ENCODE measurements around the gene MYCBP2. TPM values are rescaled to one million over a fixed set of nuclear protein-coding genes. Genes with fewer than 3 reads are reported as not detected.
"Not testable (repeated sequence)": the region's sequence is repeated elsewhere in the genome, so short reads cannot be mapped to it uniquely, and the experiment has no call there.

Gene MYCBP2
- total RNA-seq, 1 donor from 2014 or later = 75.4 TPM

- Mint-ChIP-seq H3K9me3 (no peaks in the 10 kb centered on the region), H3K36me3 (ENCODE audit: low read depth) (peaks cover 8% of the 10 kb centered on the region), H3K4me3 (no peak overlapping the region), H3K27me3 (ENCODE audit: low read depth) (no peaks in the 10 kb centered on the region), H3K4me1 (no peaks in the 10 kb centered on the region), H3K27ac (ENCODE audit: unreplicated experiment) (no peak overlapping the region)
- no peak for DNase-seq (ENCODE audit: low read depth, low spot score)
- no peak for TF ChIP-seq CTCF (conservative IDR thresholded peaks at IDR 0.05)
Observed at GRCh38 chr13:77219401-77219800, 107.5 kb downstream of the MYCBP2 start.

- H3K27me3 Mint-ChIP-seq (ENCODE audit: low read depth) = no peaks in the 10 kb centered on the region
Observed at GRCh38 chr13:77218274-77218673, 108.6 kb downstream of the MYCBP2 start.

GRCh38 chr13:77215543-77215942, 111.4 kb downstream of the MYCBP2 start:
- no peak for DNase-seq (ENCODE audit: low read depth, low spot score)
- Mint-ChIP-seq H3K27me3 (ENCODE audit: low read depth) (no peaks in the 10 kb centered on the region), H3K27ac (ENCODE audit: unreplicated experiment) (no peak overlapping the region), H3K9me3 (no peaks in the 10 kb centered on the region), H3K4me3 (no peak overlapping the region), H3K4me1 (no peaks in the 10 kb centered on the region), H3K36me3 (ENCODE audit: low read depth) (peaks cover 3% of the 10 kb centered on the region)
- TF ChIP-seq CTCF (conservative IDR thresholded peaks at IDR 0.05) = no peak

More at GRCh38 chr13:77218274-77218673, 108.6 kb downstream of the MYCBP2 start:
- DNase-seq (ENCODE audit: low read depth, low spot score) = no peak
- no peak for TF ChIP-seq CTCF (conservative IDR thresholded peaks at IDR 0.05)
- H3K27ac Mint-ChIP-seq (ENCODE audit: unreplicated experiment) = no peak overlapping the region
- H3K36me3 Mint-ChIP-seq (ENCODE audit: low read depth) = peaks cover 5% of the 10 kb centered on the region
- no peaks in the 10 kb centered on the region for H3K4me1 Mint-ChIP-seq
- no peaks in the 10 kb centered on the region for H3K9me3 Mint-ChIP-seq
- no peak overlapping the region for H3K4me3 Mint-ChIP-seq

GRCh38 chr13:77213644-77214043, 113.2 kb downstream of the MYCBP2 start:
- H3K4me1 Mint-ChIP-seq = no peaks in the 10 kb centered on the region
- H3K27me3 Mint-ChIP-seq (ENCODE audit: low read depth) = no peaks in the 10 kb centered on the region
- H3K4me3 Mint-ChIP-seq = no peak overlapping the region
- peaks cover 11% of the 10 kb centered on the region for H3K36me3 Mint-ChIP-seq (ENCODE audit: low read depth)
- H3K27ac Mint-ChIP-seq (ENCODE audit: unreplicated experiment) = peak overlapping the region; percentile 24
- DNase-seq (ENCODE audit: low read depth, low spot score) = no peak
- TF ChIP-seq CTCF (conservative IDR thresholded peaks at IDR 0.05) = no peak
- no peaks in the 10 kb centered on the region for H3K9me3 Mint-ChIP-seq

- Mint-ChIP-seq H3K4me1 (peaks cover 3% of the 10 kb centered on the region), H3K4me3 (no peak overlapping the region), H3K36me3 (ENCODE audit: low read depth) (peaks cover 32% of the 10 kb centered on the region), H3K27ac (ENCODE audit: unreplicated experiment) (no peak overlapping the region), H3K9me3 (peaks cover 6% of the 10 kb centered on the region), H3K27me3 (ENCODE audit: low read depth) (no peaks in the 10 kb centered on the region)
- TF ChIP-seq CTCF (conservative IDR thresholded peaks at IDR 0.05) = no peak
- DNase-seq (ENCODE audit: low read depth, low spot score) = no peak
Observed at GRCh38 chr13:77207943-77208342, 119.0 kb downstream of the MYCBP2 start.

GRCh38 chr13:77198995-77199394, 127.9 kb downstream of the MYCBP2 start:
- H3K36me3 Mint-ChIP-seq (ENCODE audit: low read depth) = peaks cover 24% of the 10 kb centered on the region
- not testable (repeated sequence) for H3K27me3 Mint-ChIP-seq (ENCODE audit: low read depth); H3K27ac Mint-ChIP-seq (ENCODE audit: unreplicated experiment)

More at GRCh38 chr13:77198995-77199394, 127.9 kb downstream of the MYCBP2 start:
- not testable (repeated sequence) for H3K9me3 Mint-ChIP-seq; H3K4me1 Mint-ChIP-seq; H3K4me3 Mint-ChIP-seq; DNase-seq (ENCODE audit: low read depth, low spot score)
